SK-N-SH (cell line): ENCODE measurements around the gene PMEPA1. TPM values are rescaled to one million over a fixed set of nuclear protein-coding genes. Genes with fewer than 3 reads are reported as not detected.

ENCODE experiments used
- CTCF ChIA-PET: fragments of 300-600, 350-600 bp; formaldehyde crosslinking; extraction: SDS; loops from one replicate; lab custom pipeline; 2021; lab: Yijun Ruan, JAX
- POLR2A ChIA-PET: fragments of 350-600 bp; sonication (Branson Sonifier 250); formaldehyde crosslinking; extraction: SDS; loops from one replicate; lab custom pipeline; 2020; ENCODE audit warnings: antibody characterized with exemption, inconsistent platforms; lab: Yijun Ruan, JAX
- DNase-seq: peaks from one replicate; pipeline ENCODE4 v3.0.0; 2012
- H2AFZ ChIP-seq: fragments of 200-600 bp; sonication (generic); 2 replicates; pipeline ENCODE4 v1.8.1; 2016; ENCODE audit warnings: antibody characterized with exemption, mild to moderate bottlenecking, low read depth
- H3F3A ChIP-seq: fragments of 200-600 bp; sonication (generic); replicated peaks from 2 replicates; pipeline ENCODE3; 2016; ENCODE audit warnings: antibody characterized with exemption, mild to moderate bottlenecking; ENCODE audit not compliant: insufficient read depth
- H3K27ac ChIP-seq, 2 experiments: fragments of 200-500 bp in 1 of 2; fragments of 200-600 bp in 1 of 2; sonication (Bioruptor generic) in 1 of 2; sonication (generic), shearing (Covaris generic) in 1 of 2; 2 replicates each; pipeline versions ENCODE4 v1.5.1 to v1.6.1; 2014 to 2016; ENCODE audit warnings: low read depth in 2 of 2, inconsistent platforms in 1 of 2, low read length in 1 of 2, mild to moderate bottlenecking in 1 of 2, mixed read lengths in 1 of 2
- H3K27me3 ChIP-seq: fragments of 200-600 bp; sonication (generic), shearing (Covaris generic); 2 replicates; pipeline ENCODE4 v1.6.1; 2016; ENCODE audit warnings: mixed run types; ENCODE audit not compliant: insufficient read depth
- H3K36me3 ChIP-seq, 2 experiments: fragments of 200-500 bp in 1 of 2; fragments of 200-600 bp in 1 of 2; sonication (Bioruptor generic) in 1 of 2; sonication (generic) in 1 of 2; replicated peaks in 1 of 2; 2 replicates each; pipeline versions ENCODE3 to v1.5.1; 2014 to 2016; ENCODE audit warnings: low read length in 1 of 2, mild to moderate bottlenecking in 1 of 2; ENCODE audit not compliant: insufficient read depth in 2 of 2, control insufficient read depth in 1 of 2
- H3K4me1 ChIP-seq, 2 experiments: fragments of 200-500 bp in 1 of 2; fragments of 200-600 bp in 1 of 2; sonication (Bioruptor generic) in 1 of 2; sonication (generic), shearing (Covaris generic) in 1 of 2; 2 replicates each; pipeline versions ENCODE4 v1.5.1 to v1.6.1; 2014 to 2016; ENCODE audit warnings: low read depth in 1 of 2, low read length in 1 of 2, mixed run types in 1 of 2; ENCODE audit not compliant: insufficient read depth in 2 of 2, control insufficient read depth in 1 of 2
- H3K4me2 ChIP-seq: fragments of 200-600 bp; sonication (generic), shearing (Covaris generic); 2 replicates; pipeline ENCODE4 v1.6.1; 2017; ENCODE audit warnings: mixed run types
- H3K4me3 ChIP-seq, 2 experiments: fragments of 200-500 bp in 1 of 2; fragments of 200-600 bp in 1 of 2; sonication (Bioruptor generic) in 1 of 2; sonication (generic), shearing (Covaris generic) in 1 of 2; 2 replicates each; pipeline versions ENCODE4 v1.5.1 to v1.8.1; 2014 to 2016; ENCODE audit warnings: low read depth in 2 of 2, inconsistent platforms in 1 of 2, low read length in 1 of 2, mild to moderate bottlenecking in 1 of 2, mixed read lengths in 1 of 2, moderate library complexity in 1 of 2
- H3K79me2 ChIP-seq: fragments of 200-600 bp; sonication (generic); 2 replicates; pipeline ENCODE4 v1.8.1; 2017; ENCODE audit warnings: mild to moderate bottlenecking; ENCODE audit not compliant: insufficient read depth
- H3K9ac ChIP-seq: fragments of 200-600 bp; sonication (generic); 2 replicates; pipeline ENCODE4 v1.6.1; 2017; ENCODE audit warnings: mixed run types
- H3K9me2 ChIP-seq: fragments of 200-600 bp; sonication (generic); 2 replicates; pipeline ENCODE4 v1.6.1; 2017; ENCODE audit warnings: mixed run types
- H3K9me3 ChIP-seq: fragments of 200-600 bp; sonication (generic); 2 replicates; pipeline ENCODE4 v1.6.1; 2017; ENCODE audit warnings: mixed run types, mild to moderate bottlenecking, moderate library complexity
- H4K20me1 ChIP-seq: fragments of 200-600 bp; sonication (generic); 2 replicates; pipeline ENCODE4 v1.6.1; 2017; ENCODE audit warnings: mild to moderate bottlenecking, mixed run types; ENCODE audit not compliant: insufficient read depth
- ELF1 ChIP-seq: IDR thresholded peaks from 2 replicates; pipeline ENCODE4 v1.4.0; 2012
- EP300 ChIP-seq, 2 experiments: IDR thresholded peaks; 2 replicates each; pipeline versions ENCODE4 v1.4.0 to v1.6.1; 2012; ENCODE audit warnings: borderline replicate concordance in 1 of 2, low read depth in 1 of 2, low read length in 1 of 2
- EZH2phosphoT487 ChIP-seq: fragments of 200-600 bp; sonication (generic); IDR thresholded peaks from 2 replicates; pipeline ENCODE4 v1.6.1; 2017; ENCODE audit warnings: low read depth, mixed run types, mild to moderate bottlenecking, antibody characterized with exemption, moderate library complexity, borderline replicate concordance
- FOXJ3 ChIP-seq: sonication (generic); formaldehyde crosslinking; IDR thresholded peaks from 2 replicates; pipeline ENCODE4 v1.5.1; 2020; ENCODE audit warnings: mild to moderate bottlenecking, missing genetic modification reagents
- GABPA ChIP-seq: IDR thresholded peaks from 2 replicates; pipeline ENCODE4 v1.4.0; 2012; ENCODE audit warnings: low read depth, mild to moderate bottlenecking
- MXI1 ChIP-seq: IDR thresholded peaks from 2 replicates; pipeline ENCODE4 v1.6.1; 2012; ENCODE audit warnings: mild to moderate bottlenecking, low read depth, low read length, improper control_type of control experiment
- NFIC ChIP-seq: IDR thresholded peaks from 2 replicates; pipeline ENCODE4 v1.4.0; 2012; ENCODE audit warnings: borderline replicate concordance
- RAD21 ChIP-seq: IDR thresholded peaks from 2 replicates; pipeline ENCODE4 v1.6.1; 2012; ENCODE audit warnings: mild to moderate bottlenecking, low read length
- RCOR1 ChIP-seq: fragments of 150-350 bp; IDR thresholded peaks from 2 replicates; pipeline ENCODE4 v1.6.1; 2017; ENCODE audit warnings: antibody characterized with exemption, low read length
- SMC3 ChIP-seq: IDR thresholded peaks from 2 replicates; pipeline ENCODE4 v1.6.1; 2012; ENCODE audit warnings: low read depth, low read length, improper control_type of control experiment
- WGBS: methylation state at CpG from one replicate; pipeline ENCODE4 v1.1.6; 2017; ENCODE audit warnings: low lambda C conversion rate; 5-methylcytosine and 5-hydroxymethylcytosine counted together
- polyA plus RNA-seq, 3 experiments: library from polyadenylated mRNA; depleted of rRNA; stranded (reverse); fragments of >200 nt; gene quantifications; 2 replicates each; pipeline ENCODE4 v1.2.3, GENCODE V29; 2012
- TF ChIP-seq, protein P1 (sequence below): IDR thresholded peaks from 2 replicates; pipeline ENCODE4 v1.4.0; 2012; ENCODE audit warnings: low read depth, borderline replicate concordance
- TF ChIP-seq, protein P2 (sequence below): fragments of 200-600 bp; sonication (generic); IDR thresholded peaks from 2 replicates; pipeline ENCODE4 v1.6.1; 2017; ENCODE audit warnings: antibody characterized with exemption, mild to moderate bottlenecking, moderate library complexity
- TF ChIP-seq, protein P3 (sequence below): IDR thresholded peaks from 2 replicates; pipeline ENCODE4; 2012
- TF ChIP-seq, protein P4 (sequence below): fragments of 150-350 bp; IDR thresholded peaks from 2 replicates; pipeline ENCODE4 v1.6.1; 2017; ENCODE audit warnings: antibody characterized with exemption, low read length, low read depth, borderline replicate concordance

Gene PMEPA1
- polyA plus RNA-seq, 1 of the 3 experiments (the other 2 are of a cell fraction) = 7.1 TPM

DNA sequence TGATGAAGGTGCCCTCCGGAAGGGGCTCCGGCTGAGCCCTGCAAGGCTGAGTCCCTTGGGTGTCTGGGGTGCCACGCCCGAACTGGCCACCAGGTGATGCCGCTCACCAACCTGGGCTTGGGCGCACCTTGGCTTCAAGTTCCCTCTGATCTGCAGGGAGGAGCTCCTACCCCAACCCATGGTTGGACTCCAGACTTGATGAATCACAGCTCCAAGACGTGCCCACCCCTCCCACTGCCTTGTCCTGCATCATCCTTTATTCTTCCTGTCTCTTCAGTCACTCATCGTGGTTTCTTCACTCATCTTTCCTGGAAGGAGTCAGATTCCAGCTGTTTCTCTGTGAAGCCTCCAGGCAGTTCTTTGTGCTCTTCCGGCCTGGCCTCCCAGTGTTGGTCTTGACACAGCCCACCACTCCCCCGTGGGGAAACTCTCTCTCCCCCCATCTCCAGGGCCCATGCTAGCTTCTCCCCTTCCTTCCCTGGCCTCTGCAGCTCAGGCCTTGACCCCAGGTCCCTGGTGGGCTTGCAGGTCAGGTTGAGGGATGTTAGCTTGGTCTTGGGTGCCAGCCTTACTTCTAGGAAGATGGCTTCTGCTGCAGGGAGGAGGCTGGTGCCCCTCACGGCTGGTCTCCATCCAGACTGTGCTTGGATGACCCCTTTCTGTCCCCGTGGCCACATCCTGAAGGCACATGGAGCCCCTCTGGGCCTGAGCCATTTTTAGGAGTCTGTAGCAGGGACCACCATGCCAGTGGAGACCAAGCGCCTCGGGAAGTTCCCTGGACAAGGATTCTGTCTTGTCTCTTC is 87.0 kb downstream of the PMEPA1 start:
- Histone ChIP-seq H4K20me1 (no peaks in the 10 kb centered on the region), H3K9me2 (no peaks in the 10 kb centered on the region), H3K27me3 (no peaks in the 10 kb centered on the region), H3F3A (no peaks in the 10 kb centered on the region), H3K4me3 (no peak overlapping the region), H3K27ac (no peak overlapping the region), H3K9ac (no peak overlapping the region), H2AFZ (no peak overlapping the region), H3K9me3 (no peaks in the 10 kb centered on the region), H3K79me2 (no peaks in the 10 kb centered on the region), H3K4me2 (no peak overlapping the region), H3K4me1 (peaks cover 0 to 10% of the 10 kb centered on the region in 2 experiments; a peak in 1 of 4 replicates), H3K36me3 (no peaks in the 10 kb centered on the region)
- WGBS = 37% methylated on average over 7 of the region's 14 CpGs
- CTCF ChIA-PET = interaction anchor here (0.6 to 5.9 kb wide), 64 partner anchors 9 to 1216 kb away, joined by 3 to 82 read pairs (median 4); partner anchors contain the start of gene PMEPA1
- TF ChIP-seq, protein P1, sequence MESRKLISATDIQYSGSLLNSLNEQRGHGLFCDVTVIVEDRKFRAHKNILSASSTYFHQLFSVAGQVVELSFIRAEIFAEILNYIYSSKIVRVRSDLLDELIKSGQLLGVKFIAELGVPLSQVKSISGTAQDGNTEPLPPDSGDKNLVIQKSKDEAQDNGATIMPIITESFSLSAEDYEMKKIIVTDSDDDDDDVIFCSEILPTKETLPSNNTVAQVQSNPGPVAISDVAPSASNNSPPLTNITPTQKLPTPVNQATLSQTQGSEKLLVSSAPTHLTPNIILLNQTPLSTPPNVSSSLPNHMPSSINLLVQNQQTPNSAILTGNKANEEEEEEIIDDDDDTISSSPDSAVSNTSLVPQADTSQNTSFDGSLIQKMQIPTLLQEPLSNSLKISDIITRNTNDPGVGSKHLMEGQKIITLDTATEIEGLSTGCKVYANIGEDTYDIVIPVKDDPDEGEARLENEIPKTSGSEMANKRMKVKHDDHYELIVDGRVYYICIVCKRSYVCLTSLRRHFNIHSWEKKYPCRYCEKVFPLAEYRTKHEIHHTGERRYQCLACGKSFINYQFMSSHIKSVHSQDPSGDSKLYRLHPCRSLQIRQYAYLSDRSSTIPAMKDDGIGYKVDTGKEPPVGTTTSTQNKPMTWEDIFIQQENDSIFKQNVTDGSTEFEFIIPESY = no peak
- TF ChIP-seq, protein P2, sequence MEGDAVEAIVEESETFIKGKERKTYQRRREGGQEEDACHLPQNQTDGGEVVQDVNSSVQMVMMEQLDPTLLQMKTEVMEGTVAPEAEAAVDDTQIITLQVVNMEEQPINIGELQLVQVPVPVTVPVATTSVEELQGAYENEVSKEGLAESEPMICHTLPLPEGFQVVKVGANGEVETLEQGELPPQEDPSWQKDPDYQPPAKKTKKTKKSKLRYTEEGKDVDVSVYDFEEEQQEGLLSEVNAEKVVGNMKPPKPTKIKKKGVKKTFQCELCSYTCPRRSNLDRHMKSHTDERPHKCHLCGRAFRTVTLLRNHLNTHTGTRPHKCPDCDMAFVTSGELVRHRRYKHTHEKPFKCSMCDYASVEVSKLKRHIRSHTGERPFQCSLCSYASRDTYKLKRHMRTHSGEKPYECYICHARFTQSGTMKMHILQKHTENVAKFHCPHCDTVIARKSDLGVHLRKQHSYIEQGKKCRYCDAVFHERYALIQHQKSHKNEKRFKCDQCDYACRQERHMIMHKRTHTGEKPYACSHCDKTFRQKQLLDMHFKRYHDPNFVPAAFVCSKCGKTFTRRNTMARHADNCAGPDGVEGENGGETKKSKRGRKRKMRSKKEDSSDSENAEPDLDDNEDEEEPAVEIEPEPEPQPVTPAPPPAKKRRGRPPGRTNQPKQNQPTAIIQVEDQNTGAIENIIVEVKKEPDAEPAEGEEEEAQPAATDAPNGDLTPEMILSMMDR = peak; percentile 78
- TF ChIP-seq, protein P3, sequence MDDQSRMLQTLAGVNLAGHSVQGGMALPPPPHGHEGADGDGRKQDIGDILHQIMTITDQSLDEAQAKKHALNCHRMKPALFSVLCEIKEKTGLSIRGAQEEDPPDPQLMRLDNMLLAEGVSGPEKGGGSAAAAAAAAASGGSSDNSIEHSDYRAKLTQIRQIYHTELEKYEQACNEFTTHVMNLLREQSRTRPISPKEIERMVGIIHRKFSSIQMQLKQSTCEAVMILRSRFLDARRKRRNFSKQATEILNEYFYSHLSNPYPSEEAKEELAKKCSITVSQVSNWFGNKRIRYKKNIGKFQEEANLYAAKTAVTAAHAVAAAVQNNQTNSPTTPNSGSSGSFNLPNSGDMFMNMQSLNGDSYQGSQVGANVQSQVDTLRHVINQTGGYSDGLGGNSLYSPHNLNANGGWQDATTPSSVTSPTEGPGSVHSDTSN = 0 out of 2 replicates have a peak, but pooled peaks have one; percentile 25
- no peak for TF ChIP-seq FOXJ3 (CRISPR knock-in tag)
- TF ChIP-seq MXI1 = no peak
- TF ChIP-seq SMC3 = peak; percentile 91
- TF ChIP-seq RAD21 = peak; percentile 87
- DNase-seq = peak; percentile 84
- POLR2A ChIA-PET = no interaction called here

DNA sequence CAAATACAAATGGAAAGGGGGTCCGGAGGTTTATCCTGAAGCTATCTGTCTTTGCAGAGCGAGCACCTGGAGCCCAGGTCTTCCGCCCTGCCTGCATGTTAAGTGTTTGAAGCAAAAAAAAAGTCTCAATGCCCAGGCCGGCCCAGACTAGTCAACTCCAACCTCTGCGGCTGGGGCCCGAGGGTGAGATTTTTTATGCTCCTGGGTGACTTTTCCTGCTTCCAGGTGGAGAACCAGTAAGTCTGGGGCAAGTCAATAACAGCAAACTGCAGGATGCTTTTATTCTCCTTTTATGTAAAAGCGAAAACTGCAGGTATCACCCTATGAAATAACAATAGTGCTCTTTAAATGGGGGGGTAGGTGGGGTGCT is 87.6 kb downstream of the PMEPA1 start:
- H3F3A ChIP-seq = no peaks in the 10 kb centered on the region
- no peak for TF ChIP-seq EZH2phosphoT487
- TF ChIP-seq, protein P4, sequence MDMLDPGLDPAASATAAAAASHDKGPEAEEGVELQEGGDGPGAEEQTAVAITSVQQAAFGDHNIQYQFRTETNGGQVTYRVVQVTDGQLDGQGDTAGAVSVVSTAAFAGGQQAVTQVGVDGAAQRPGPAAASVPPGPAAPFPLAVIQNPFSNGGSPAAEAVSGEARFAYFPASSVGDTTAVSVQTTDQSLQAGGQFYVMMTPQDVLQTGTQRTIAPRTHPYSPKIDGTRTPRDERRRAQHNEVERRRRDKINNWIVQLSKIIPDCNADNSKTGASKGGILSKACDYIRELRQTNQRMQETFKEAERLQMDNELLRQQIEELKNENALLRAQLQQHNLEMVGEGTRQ = no peak
- TF ChIP-seq, protein P3 = no peak
- no peak for TF ChIP-seq FOXJ3 (CRISPR knock-in tag)
- TF ChIP-seq NFIC = no peak
- no peak for TF ChIP-seq EP300 (IDR thresholded peaks at IDR 0.05; ENCODE audit: borderline replicate concordance in 1 of 2, low read depth in 1 of 2, low read length in 1 of 2)
- TF ChIP-seq RAD21 = no peak
- no peak for TF ChIP-seq ELF1
- no peak for TF ChIP-seq RCOR1
- no peak for TF ChIP-seq GABPA
- TF ChIP-seq, protein P1 = no peak
- TF ChIP-seq, all 33 proteins: peak for 0
- H3K79me2 ChIP-seq = no peaks in the 10 kb centered on the region
- no peak overlapping the region for H3K4me2 ChIP-seq
- WGBS = 46% methylated on average over 7 of the region's 7 CpGs
- no peaks in the 10 kb centered on the region for H3K9me3 ChIP-seq
- no peaks in the 10 kb centered on the region for H4K20me1 ChIP-seq
- peaks cover 0 to 5% of the 10 kb centered on the region in 2 experiments; a peak in 1 of 4 replicates for H3K4me1 ChIP-seq
- H3K4me3 ChIP-seq = no peak overlapping the region
- H3K9ac ChIP-seq = no peak overlapping the region
- H3K27me3 ChIP-seq = no peaks in the 10 kb centered on the region; the same call in 1 of the 2 replicates
- ChIA-PET CTCF (interaction anchor here (0.7 to 5.9 kb wide), 38 partner anchors 8 to 1217 kb away, joined by 3 to 82 read pairs (median 6); no protein-coding TSS in a partner anchor), POLR2A (no interaction called here)
- DNase-seq = no peak
- no peaks in the 10 kb centered on the region for H3K36me3 ChIP-seq
- H3K27ac ChIP-seq = no peak overlapping the region
- H2AFZ ChIP-seq = no peak overlapping the region
- no peaks in the 10 kb centered on the region for H3K9me2 ChIP-seq
